B cell (primary cell): ENCODE measurements around the gene LILRB1.
"Not testable (repeated sequence)": the region's sequence is repeated elsewhere in the genome, so short reads cannot be mapped to it uniquely, and the experiment has no call there.

Experiments
- CTCF ChIP-seq: fragments of 200-600 bp; IDR thresholded peaks from one replicate; pipeline ENCODE4 v1.8.0; 2022; ENCODE audit warnings: antibody characterized with exemption, mild to moderate bottlenecking
- EZH2 ChIP-seq: IDR thresholded peaks from 2 replicates; pipeline ENCODE4 v1.6.1; 2012; ENCODE audit warnings: borderline replicate concordance, low read depth, mild to moderate bottlenecking, moderate library complexity, low read length; ENCODE audit not compliant: insufficient read depth, poor library complexity, severe bottlenecking

GRCh38 chr19:54636081-54636480, 5.8 kb downstream of the LILRB1 start:
- TF ChIP-seq CTCF, EZH2: not testable (repeated sequence)
